Measurements from ENCODE around the gene DUSP1.
A peak's percentile ranks its signal among the peaks of the same experiment; 100 is the strongest.

DUSP1 gene

DNA sequence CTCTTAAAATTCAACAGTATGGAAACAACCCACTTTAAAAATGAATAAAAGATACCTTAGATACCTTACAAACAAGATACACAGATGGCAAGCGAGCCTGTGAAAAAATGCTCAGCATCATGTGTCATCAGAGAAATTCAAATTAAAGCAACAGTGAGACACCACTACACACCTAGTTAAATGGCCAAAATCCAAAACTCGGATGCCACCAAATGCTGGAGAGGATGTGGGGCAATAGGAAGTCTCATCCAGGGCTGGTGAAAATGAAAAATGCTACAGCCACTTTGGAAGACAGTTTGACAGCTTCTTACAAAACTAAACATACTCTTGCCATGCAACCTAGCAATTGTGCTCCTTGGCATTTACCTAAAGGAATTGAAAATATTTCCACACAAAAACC is 17.9 kb downstream of the DUSP1 start:
- TF ChIP-seq POLR2A (IDR thresholded peaks at IDR 0.05; ENCODE audit: low read depth, low read length): no peak
- no peak for TF ChIP-seq SPI1 (IDR thresholded peaks at IDR 0.05; ENCODE audit: low read depth, low read length)
- no peak for TF ChIP-seq PAX5 (IDR thresholded peaks at IDR 0.05; ENCODE audit: insufficient read depth, low read length, severe bottlenecking)
- no peak for TF ChIP-seq TAF1 (IDR thresholded peaks at IDR 0.05; ENCODE audit: low read depth, low read length)
- TF ChIP-seq POU2F2 (IDR thresholded peaks at IDR 0.05; ENCODE audit: low read depth, low read length): no peak
- no peak for TF ChIP-seq POLR2AphosphoS5 (IDR thresholded peaks at IDR 0.05; ENCODE audit: low read depth, low read length)
- no peak for DNase-seq (ENCODE audit: insufficient read length, low spot score)
- FAIRE-seq: no peak

DNA sequence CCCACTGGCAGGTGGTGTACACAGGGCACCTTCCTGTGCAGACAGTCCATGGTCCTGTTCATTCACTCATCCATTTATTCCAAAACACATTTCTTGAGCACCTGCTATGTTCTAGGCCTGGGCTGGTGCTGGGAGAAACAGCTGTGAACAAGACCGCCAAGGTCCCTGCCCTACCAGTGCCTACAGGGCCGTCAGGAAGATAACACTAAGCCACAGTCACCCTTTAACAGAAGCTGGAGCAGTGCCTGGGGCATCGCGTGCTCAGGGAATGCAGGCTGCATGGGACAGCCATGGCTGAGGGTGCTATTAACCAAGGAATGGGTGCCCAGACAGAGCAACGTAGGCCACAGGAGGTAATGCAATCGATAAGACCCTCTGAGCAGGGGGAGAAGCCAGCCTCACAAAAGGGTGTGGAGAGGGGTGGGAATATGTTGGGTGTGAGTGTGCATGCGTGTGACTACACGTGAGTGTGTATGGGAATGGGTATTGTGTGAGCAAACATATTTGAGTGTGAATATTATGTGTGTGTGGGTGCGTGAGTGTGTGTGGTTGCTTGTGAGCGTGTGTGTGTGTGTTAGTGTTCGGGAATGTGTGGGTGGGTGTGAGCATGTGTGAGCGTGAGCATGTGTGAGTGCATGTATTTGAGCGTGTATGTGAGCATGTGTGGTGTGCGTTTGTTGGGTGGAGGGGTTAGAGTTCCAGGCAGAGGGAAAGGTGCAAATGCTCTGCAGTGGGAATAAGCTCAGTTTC is 19.1 kb downstream of the DUSP1 start:
- no peak for TF ChIP-seq POLR2A (IDR thresholded peaks at IDR 0.05; ENCODE audit: low read depth, low read length)
- no peak for TF ChIP-seq POLR2AphosphoS5 (IDR thresholded peaks at IDR 0.05; ENCODE audit: low read depth, low read length)
- no peak for TF ChIP-seq PAX5 (IDR thresholded peaks at IDR 0.05; ENCODE audit: insufficient read depth, low read length, severe bottlenecking)
- no peak for TF ChIP-seq SPI1 (IDR thresholded peaks at IDR 0.05; ENCODE audit: low read depth, low read length)
- no peak for TF ChIP-seq POU2F2 (IDR thresholded peaks at IDR 0.05; ENCODE audit: low read depth, low read length)
- TF ChIP-seq TAF1 (IDR thresholded peaks at IDR 0.05; ENCODE audit: low read depth, low read length): no peak
- FAIRE-seq (no peak), DNase-seq (ENCODE audit: insufficient read length, low spot score) (no peak)

DNA sequence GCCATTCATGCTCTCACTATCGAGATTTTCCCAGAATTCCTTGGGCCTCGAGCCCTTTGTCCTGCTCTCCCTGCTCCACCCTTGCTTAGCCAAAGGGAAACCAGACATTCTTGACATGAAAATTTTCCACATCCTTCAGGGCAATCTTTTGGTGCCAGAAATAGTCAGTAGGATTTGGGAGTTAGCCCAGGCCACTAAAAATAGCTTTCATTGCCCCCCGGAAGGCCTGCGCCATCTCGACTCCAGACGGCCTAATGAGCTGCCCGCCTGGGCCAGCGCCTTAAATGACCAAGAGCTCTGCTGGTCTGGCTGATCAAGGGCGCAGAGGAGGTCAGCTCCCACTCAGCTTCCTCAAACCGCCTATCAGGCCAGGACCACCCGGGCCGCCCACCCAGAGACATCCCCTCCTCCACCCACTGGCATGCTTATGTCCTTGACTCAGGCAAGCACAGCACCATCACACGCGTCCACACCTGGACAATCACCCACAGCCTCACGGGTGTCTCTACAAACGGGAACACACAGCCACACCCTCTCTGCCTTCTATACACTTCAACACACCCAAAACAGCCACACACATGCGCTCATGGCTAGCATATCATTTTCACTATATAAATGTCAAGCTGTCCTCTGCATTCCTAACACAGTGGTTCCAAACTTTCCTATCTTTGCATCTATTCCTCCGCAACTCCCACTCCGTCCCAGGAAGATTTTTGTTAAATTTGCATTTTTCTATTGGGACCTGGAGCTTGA is 20.9 kb downstream of the DUSP1 start:
- DNase-seq (ENCODE audit: insufficient read length, low spot score) (no peak), FAIRE-seq (peak; percentile 33)

DNA sequence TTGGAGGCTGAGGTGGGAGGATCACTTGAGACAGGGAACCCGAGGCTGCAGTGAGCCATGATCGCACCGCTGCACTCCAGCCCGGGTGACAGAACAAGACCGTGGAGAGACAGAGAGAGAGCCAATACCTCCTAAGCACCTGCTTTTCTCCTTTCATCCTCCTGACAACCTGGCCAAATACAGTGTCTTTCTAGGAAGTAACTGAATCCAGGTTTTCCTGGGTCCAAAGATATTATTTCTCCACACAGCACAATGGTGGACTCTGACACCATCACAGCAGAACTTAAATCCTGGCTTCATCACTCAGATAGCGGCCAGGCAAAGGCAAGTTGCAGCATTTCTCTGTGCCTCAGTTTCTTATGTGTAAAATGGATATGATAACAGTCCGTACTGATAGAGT is 21.9 kb downstream of the DUSP1 start:
- FAIRE-seq: no peak
- TF ChIP-seq POLR2A (IDR thresholded peaks at IDR 0.05; ENCODE audit: low read depth, low read length) (no peak), POU2F2 (IDR thresholded peaks at IDR 0.05; ENCODE audit: low read depth, low read length) (no peak), TAF1 (IDR thresholded peaks at IDR 0.05; ENCODE audit: low read depth, low read length) (no peak), POLR2AphosphoS5 (IDR thresholded peaks at IDR 0.05; ENCODE audit: low read depth, low read length) (no peak), PAX5 (IDR thresholded peaks at IDR 0.05; ENCODE audit: insufficient read depth, low read length, severe bottlenecking) (no peak), SPI1 (IDR thresholded peaks at IDR 0.05; ENCODE audit: low read depth, low read length) (no peak)
- DNase-seq (ENCODE audit: insufficient read length, low spot score): no peak

More for the DNA sequence above, 20.9 kb downstream of the DUSP1 start:
- TF ChIP-seq POU2F2 (IDR thresholded peaks at IDR 0.05; ENCODE audit: low read depth, low read length): no peak

DNA sequence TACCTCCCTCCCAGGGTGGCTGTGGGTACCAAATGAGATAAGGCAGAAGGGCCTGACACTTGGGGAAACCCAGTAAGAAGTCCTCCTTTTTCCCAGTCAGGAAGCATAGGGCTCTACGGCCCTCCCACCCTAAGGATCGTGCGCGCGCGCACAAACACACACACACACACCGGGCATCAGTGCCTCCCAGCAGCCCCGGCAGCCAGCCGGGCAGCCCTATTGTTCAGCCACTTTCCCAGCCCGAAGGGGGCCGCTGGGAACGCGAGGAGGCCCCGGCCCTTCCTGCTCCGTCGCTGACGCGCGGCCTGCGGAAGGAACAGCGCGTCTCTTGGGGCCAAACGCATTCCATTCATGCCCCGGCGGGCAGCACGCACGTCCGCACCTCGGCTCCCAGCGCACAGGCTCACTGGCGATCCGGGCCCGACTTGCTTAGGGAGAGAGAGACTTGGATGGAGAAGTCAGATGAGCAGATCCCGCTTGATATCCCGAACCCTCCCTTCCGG is 22.6 kb downstream of the DUSP1 start:
- no peak for TF ChIP-seq POLR2AphosphoS5 (IDR thresholded peaks at IDR 0.05; ENCODE audit: low read depth, low read length)
- TF ChIP-seq TAF1 (IDR thresholded peaks at IDR 0.05; ENCODE audit: low read depth, low read length): no peak
- no peak for TF ChIP-seq POU2F2 (IDR thresholded peaks at IDR 0.05; ENCODE audit: low read depth, low read length)
- no peak for TF ChIP-seq POLR2A (IDR thresholded peaks at IDR 0.05; ENCODE audit: low read depth, low read length)
- TF ChIP-seq SPI1 (IDR thresholded peaks at IDR 0.05; ENCODE audit: low read depth, low read length): no peak
- no peak for TF ChIP-seq PAX5 (IDR thresholded peaks at IDR 0.05; ENCODE audit: insufficient read depth, low read length, severe bottlenecking)
- DNase-seq (ENCODE audit: insufficient read length, low spot score) (no peak), FAIRE-seq (no peak)

DNA sequence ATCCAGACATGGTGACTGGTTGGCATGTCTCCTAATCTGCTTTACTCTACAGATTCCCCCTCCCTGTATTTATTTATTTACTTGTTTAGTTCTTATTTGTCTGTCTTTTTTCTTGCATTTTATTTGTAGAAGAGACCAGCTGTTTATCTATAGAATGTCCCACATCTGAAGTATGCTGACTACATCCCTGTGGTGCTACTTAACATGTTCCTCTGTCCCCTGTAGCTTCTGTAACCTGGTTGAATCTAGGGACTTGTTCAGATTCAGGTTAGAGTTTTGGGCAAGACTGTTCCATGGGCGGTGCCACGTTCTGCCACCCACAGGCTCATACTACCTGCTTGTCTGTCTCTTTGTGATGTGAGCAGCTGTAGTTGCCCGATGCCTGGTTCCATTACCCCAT is 23.5 kb downstream of the DUSP1 start:
- FAIRE-seq (no peak), DNase-seq (ENCODE audit: insufficient read length, low spot score) (no peak)
- TF ChIP-seq TAF1 (IDR thresholded peaks at IDR 0.05; ENCODE audit: low read depth, low read length) (no peak), POU2F2 (IDR thresholded peaks at IDR 0.05; ENCODE audit: low read depth, low read length) (no peak), POLR2AphosphoS5 (IDR thresholded peaks at IDR 0.05; ENCODE audit: low read depth, low read length) (no peak)

DNA sequence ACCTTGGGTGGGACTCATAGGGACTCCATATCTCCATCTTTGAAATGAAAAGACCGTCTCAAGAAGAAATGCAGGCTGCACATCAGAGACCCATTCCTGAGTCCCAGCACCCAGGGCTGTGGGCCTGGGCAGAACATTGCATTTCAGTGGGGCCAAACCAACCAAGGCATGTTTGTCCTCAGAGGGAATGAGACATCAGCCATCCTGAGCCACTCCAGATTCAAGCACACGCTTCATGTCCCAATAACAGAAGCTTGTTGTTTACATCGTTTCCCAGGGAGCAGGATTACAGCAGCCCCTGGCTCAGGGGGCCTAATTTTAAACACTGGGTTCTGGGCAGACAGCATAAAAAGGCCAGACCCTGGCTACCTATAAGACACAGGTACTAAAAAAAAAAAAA is 24.3 kb downstream of the DUSP1 start:
- FAIRE-seq: no peak
- no peak for DNase-seq (ENCODE audit: insufficient read length, low spot score)
- no peak for TF ChIP-seq POLR2AphosphoS5 (IDR thresholded peaks at IDR 0.05; ENCODE audit: low read depth, low read length)
- TF ChIP-seq PAX5 (IDR thresholded peaks at IDR 0.05; ENCODE audit: insufficient read depth, low read length, severe bottlenecking): no peak
- TF ChIP-seq POU2F2 (IDR thresholded peaks at IDR 0.05; ENCODE audit: low read depth, low read length): no peak
- TF ChIP-seq POLR2A (IDR thresholded peaks at IDR 0.05; ENCODE audit: low read depth, low read length): no peak
- no peak for TF ChIP-seq SPI1 (IDR thresholded peaks at IDR 0.05; ENCODE audit: low read depth, low read length)
- TF ChIP-seq TAF1 (IDR thresholded peaks at IDR 0.05; ENCODE audit: low read depth, low read length): no peak

DNA sequence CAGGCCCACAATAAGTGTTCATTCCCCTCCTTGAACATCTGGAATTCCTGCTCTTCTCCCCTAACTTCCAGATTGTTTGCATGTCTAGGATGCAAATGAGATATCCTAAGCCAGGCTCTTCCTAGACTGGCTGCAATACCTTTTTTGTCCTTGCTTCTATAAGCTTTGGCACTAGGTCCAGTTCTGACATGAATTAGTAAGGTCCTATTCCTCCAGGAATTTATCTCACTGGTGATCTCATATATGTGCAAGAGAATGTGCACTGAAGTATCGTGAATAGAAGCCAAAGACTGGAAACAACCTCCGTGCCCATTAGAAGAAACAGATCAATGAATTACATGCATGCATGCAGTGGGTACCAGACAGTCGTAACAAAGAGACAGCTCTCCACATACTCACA is 25.2 kb downstream of the DUSP1 start:
- DNase-seq (ENCODE audit: insufficient read length, low spot score) (no peak), FAIRE-seq (no peak)
- TF ChIP-seq TAF1 (IDR thresholded peaks at IDR 0.05; ENCODE audit: low read depth, low read length) (no peak), POLR2AphosphoS5 (IDR thresholded peaks at IDR 0.05; ENCODE audit: low read depth, low read length) (no peak), POU2F2 (IDR thresholded peaks at IDR 0.05; ENCODE audit: low read depth, low read length) (no peak), SPI1 (IDR thresholded peaks at IDR 0.05; ENCODE audit: low read depth, low read length) (no peak), PAX5 (IDR thresholded peaks at IDR 0.05; ENCODE audit: insufficient read depth, low read length, severe bottlenecking) (no peak), POLR2A (IDR thresholded peaks at IDR 0.05; ENCODE audit: low read depth, low read length) (no peak)

DNA sequence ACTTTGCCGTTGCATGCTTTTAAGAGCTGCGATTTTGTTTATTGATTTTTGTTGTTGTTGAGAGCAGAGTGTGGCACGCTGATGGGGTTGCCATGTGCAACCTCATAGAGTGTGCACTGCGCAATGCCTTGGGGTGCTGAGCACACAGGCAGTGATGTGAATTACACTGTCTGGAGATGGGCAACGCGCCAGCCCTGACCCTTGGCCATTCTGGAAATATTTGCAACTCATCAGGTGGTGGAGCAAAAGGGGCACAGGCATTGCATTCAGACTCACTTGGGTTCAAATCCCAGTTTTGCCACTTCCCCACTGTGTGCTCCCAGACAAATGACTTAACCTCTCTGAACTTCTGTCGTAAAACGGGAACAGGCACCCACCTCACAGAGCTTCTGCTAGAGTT is 25.6 kb downstream of the DUSP1 start:
- no peak for DNase-seq (ENCODE audit: insufficient read length, low spot score)
- no peak for TF ChIP-seq POLR2A (IDR thresholded peaks at IDR 0.05; ENCODE audit: low read depth, low read length)
- TF ChIP-seq SPI1 (IDR thresholded peaks at IDR 0.05; ENCODE audit: low read depth, low read length): no peak
- no peak for TF ChIP-seq POU2F2 (IDR thresholded peaks at IDR 0.05; ENCODE audit: low read depth, low read length)
- no peak for TF ChIP-seq TAF1 (IDR thresholded peaks at IDR 0.05; ENCODE audit: low read depth, low read length)
- no peak for TF ChIP-seq POLR2AphosphoS5 (IDR thresholded peaks at IDR 0.05; ENCODE audit: low read depth, low read length)
- no peak for TF ChIP-seq PAX5 (IDR thresholded peaks at IDR 0.05; ENCODE audit: insufficient read depth, low read length, severe bottlenecking)
- no peak for FAIRE-seq

All from GM12891 (cell line).